Endothelial cell of umbilical vein (primary cell): ENCODE measurements around the gene DENND1A. TPM values are rescaled to one million over a fixed set of nuclear protein-coding genes. Genes with fewer than 3 reads are reported as not detected.

ENCODE experiments used
- BruUV-seq: library from RNA; stranded (reverse); fragments of 400-500 nt; replicated peaks from 2 replicates; lab custom pipeline; 2021; lab: Mats Ljungman, UMichigan
- CTCF ChIA-PET: fragments of 300-600, 350-600 bp; sonication (Branson Sonifier 250); formaldehyde crosslinking; loops from one replicate; lab custom pipeline; 2021; ENCODE audit warnings: antibody characterized with exemption, inconsistent platforms; lab: Charles Lee
- POLR2A ChIA-PET: fragments of 300-600, 350-600 bp; sonication (Branson Sonifier 250); formaldehyde crosslinking; loops from one replicate; lab custom pipeline; 2021; ENCODE audit warnings: antibody characterized with exemption, inconsistent platforms; lab: Charles Lee
- DNase-seq: peaks from one replicate; pipeline ENCODE4 v3.0.0-alpha.2; 2011; ENCODE audit warnings: low read depth, low spot score
- FAIRE-seq: peaks from 2 replicates; lab custom pipeline; 2011; peaks lifted over from hg19 to GRCh38; lab: Jason Lieb, UNC
- H2AFZ ChIP-seq: 2 replicates; pipeline ENCODE4 v1.6.0; 2012; ENCODE audit warnings: low read depth, low read length, control low read depth, inconsistent platforms
- H3K27ac ChIP-seq: 2 replicates; pipeline ENCODE4 v1.5.1; 2011; ENCODE audit warnings: low read depth, mild to moderate bottlenecking, control low read depth, low read length, moderate library complexity; ENCODE audit not compliant: insufficient read depth
- H3K27me3 ChIP-seq, 2 experiments: 2 replicates each; pipeline versions ENCODE4 v1.6.0 to v1.6.1; 2011; ENCODE audit warnings: low read length in 2 of 2, mixed read lengths in 1 of 2; ENCODE audit not compliant: control insufficient read depth in 2 of 2, insufficient read depth in 2 of 2
- H3K36me3 ChIP-seq, 2 experiments: 2 replicates in 1 of 2; 3 replicates in 1 of 2; pipeline ENCODE4 v1.5.1; 2011; ENCODE audit warnings: low read length in 2 of 2, mild to moderate bottlenecking in 1 of 2, moderate library complexity in 1 of 2; ENCODE audit not compliant: control insufficient read depth in 2 of 2, insufficient read depth in 2 of 2; ENCODE audit errors: extremely low read depth in 1 of 2
- H3K4me1 ChIP-seq: 3 replicates; pipeline ENCODE4 v1.5.1; 2011; ENCODE audit warnings: mild to moderate bottlenecking, low read length; ENCODE audit not compliant: control insufficient read depth, insufficient read depth; ENCODE audit errors: extremely low read depth
- H3K4me2 ChIP-seq: 2 replicates; pipeline ENCODE4 v1.6.1; 2011; ENCODE audit warnings: low read length, control low read depth, mixed read lengths; ENCODE audit not compliant: insufficient read depth
- H3K4me3 ChIP-seq, 3 experiments: fragments of 200-600 bp in 1 of 3; sonication (generic), shearing (Covaris generic) in 1 of 3; replicated peaks in 1 of 3; 2 replicates each; pipeline ENCODE4 v1.5.1; 2011 to 2016; ENCODE audit warnings: control low read depth in 3 of 3, low read length in 3 of 3, mild to moderate bottlenecking in 2 of 3, inconsistent platforms in 1 of 3, low read depth in 1 of 3, moderate library complexity in 1 of 3; ENCODE audit not compliant: insufficient read depth in 1 of 3
- H3K79me2 ChIP-seq: 2 replicates; pipeline ENCODE4 v1.6.0; 2012; ENCODE audit warnings: low read length, inconsistent platforms; ENCODE audit not compliant: control insufficient read depth, insufficient read depth
- H3K9ac ChIP-seq: replicated peaks from 2 replicates; pipeline ENCODE3; 2011; ENCODE audit warnings: low read length, control low read depth; ENCODE audit not compliant: insufficient read depth; ENCODE audit errors: extremely low read depth
- H3K9me1 ChIP-seq: replicated peaks from 3 replicates; pipeline ENCODE4 v1.6.0; 2011; ENCODE audit warnings: mild to moderate bottlenecking, low read length; ENCODE audit not compliant: control insufficient read depth, insufficient read depth; ENCODE audit errors: extremely low read depth
- H3K9me3 ChIP-seq: replicated peaks from 2 replicates; pipeline ENCODE4 v1.5.1; 2012; ENCODE audit warnings: low read length, inconsistent platforms; ENCODE audit not compliant: control insufficient read depth, insufficient read depth
- H4K20me1 ChIP-seq: replicated peaks from 2 replicates; pipeline ENCODE3; 2011; ENCODE audit warnings: mild to moderate bottlenecking, low read length; ENCODE audit not compliant: control insufficient read depth, insufficient read depth; ENCODE audit errors: extremely low read depth
- CTCF ChIP-seq, 2 donors: IDR thresholded peaks; 1 replicate in 1 of 2; 2 replicates in 1 of 2; pipeline ENCODE4 v1.5.1; 2011; ENCODE audit warnings: low read length in 2 of 2, mild to moderate bottlenecking in 2 of 2, moderate library complexity in 2 of 2, control low read depth in 1 of 2, inconsistent platforms in 1 of 2, low read depth in 1 of 2; ENCODE audit not compliant: insufficient read depth in 1 of 2; ENCODE audit errors: extremely low read depth in 1 of 2
- EZH2 ChIP-seq: IDR thresholded peaks from 2 replicates; pipeline ENCODE4 v1.6.1; 2012; ENCODE audit warnings: borderline replicate concordance, low read depth, mild to moderate bottlenecking, moderate library complexity, low read length, inconsistent platforms; ENCODE audit not compliant: severe bottlenecking
- FOS ChIP-seq: IDR thresholded peaks from 2 replicates; pipeline ENCODE4 v1.6.1; 2011; ENCODE audit warnings: mild to moderate bottlenecking, low read length, moderate library complexity, borderline replicate concordance; ENCODE audit not compliant: insufficient read depth
- GATA2 ChIP-seq: IDR thresholded peaks from 2 replicates; pipeline ENCODE4 v1.7.0; 2011; ENCODE audit warnings: low read depth, mild to moderate bottlenecking, moderate library complexity, mixed read lengths, low read length; ENCODE audit not compliant: insufficient read length, insufficient read depth
- JUN ChIP-seq: IDR thresholded peaks from 2 replicates; pipeline ENCODE4 v1.6.1; 2011; ENCODE audit warnings: borderline replicate concordance, low read depth; ENCODE audit not compliant: insufficient read length, insufficient read depth
- MAX ChIP-seq: IDR thresholded peaks from 2 replicates; pipeline ENCODE4 v1.6.1; 2011; ENCODE audit not compliant: insufficient read depth, insufficient read length
- MYC ChIP-seq: IDR thresholded peaks from one replicate; pipeline ENCODE4 v1.6.1; 2011; ENCODE audit warnings: mild to moderate bottlenecking, low read depth, low read length
- POLR2A ChIP-seq: IDR thresholded peaks from 2 replicates; pipeline ENCODE4 v1.6.1; 2012; ENCODE audit warnings: low read depth, mild to moderate bottlenecking, control low read depth, low read length
- POLR2AphosphoS5 ChIP-seq: IDR thresholded peaks from 2 replicates; pipeline ENCODE4 v1.6.1; 2012; ENCODE audit warnings: low read depth, mild to moderate bottlenecking, control low read depth, low read length, moderate library complexity; ENCODE audit not compliant: insufficient read depth
- dilution Hi-C: fragments of 300-500 bp; cut with MboI; formaldehyde crosslinking; loops from one replicate; pipeline ENCODE4 v1.15.0; 2019; ENCODE audit warnings: low sequenced_read_pairs; ENCODE audit not compliant: extremely low pct_ligation_motif_present
- intact Hi-C: fragments of 100-400 bp; cut with micrococcal nuclease; formaldehyde crosslinking; loops from one replicate; pipeline ENCODE4 v1.10.0; 2022
- polyA plus RNA-seq, 4 experiments: library from polyadenylated mRNA; depleted of rRNA in 3 of 4; stranded (reverse) in 3 of 4; unstranded in 1 of 4; fragments of >200 nt; gene quantifications; 2 replicates each; pipeline versions ENCODE4 v1.2.1 to v1.2.3, GENCODE V29; 2011 to 2012; ENCODE audit warnings: missing spikeins in 1 of 4
- total RNA-seq: library from RNA; stranded (reverse); gene quantifications from 2 replicates; pipeline ENCODE4 v1.2.3, GENCODE V29; 2021

Gene DENND1A
- total and polyA plus RNA-seq, 2 donors (not counting 3 experiments of a cell fraction or from before 2014, with no cell fraction given): 18.5 to 24.5 TPM

- H3K9me1 ChIP-seq: no peaks in the 10 kb centered on the region
- POLR2A ChIA-PET: no interaction called here
- no peak for FAIRE-seq
- DNase-seq: no peak
- no peak for TF ChIP-seq EZH2
- no peak for TF ChIP-seq FOS
- TF ChIP-seq JUN: no peak
- no peak for TF ChIP-seq GATA2
- no peak for TF ChIP-seq POLR2AphosphoS5
- TF ChIP-seq MYC: no peak
- TF ChIP-seq CTCF (IDR thresholded peaks at IDR 0.05; ENCODE audit: extremely low read depth in 1 of 2, insufficient read depth in 1 of 2, low read depth in 1 of 2, low read length in 2 of 2): no peak
- TF ChIP-seq MAX: no peak
- TF ChIP-seq POLR2A: no peak
- H3K4me2 ChIP-seq: no peak overlapping the region
- intact Hi-C loops: no loop called here
- dilution Hi-C loops: no loop called here
- H3K27ac ChIP-seq: no peak overlapping the region
- no peaks in the 10 kb centered on the region for H4K20me1 ChIP-seq
- no peak overlapping the region for H3K9ac ChIP-seq
- no peaks in the 10 kb centered on the region for H3K36me3 ChIP-seq
- no peaks in the 10 kb centered on the region for H3K4me1 ChIP-seq
- no peak overlapping the region for H3K4me3 ChIP-seq
- no peaks in the 10 kb centered on the region for H3K27me3 ChIP-seq
- no peaks in the 10 kb centered on the region for H3K9me3 ChIP-seq
- H3K79me2 ChIP-seq: no peaks in the 10 kb centered on the region
- BruUV-seq: no TSS peak
- CTCF ChIA-PET: interaction anchor here (0.6 to 1.4 kb wide), 2 partner anchors 16 to 262 kb away, joined by 3 read pairs; no protein-coding TSS in a partner anchor
- no peak overlapping the region for H2AFZ ChIP-seq
Observed at GRCh38 chr9:123702483-123702882, 227.4 kb downstream of the DENND1A start.
